Epithelial cell of esophagus (primary cell): ENCODE measurements around the gene SCN2A.

Experiments used
- DNase-seq: peaks from one replicate; pipeline ENCODE4 v3.0.0; 2010; ENCODE audit warnings: low read depth
- H3K4me3 ChIP-seq: 2 replicates; pipeline ENCODE4 v1.5.1; 2011; ENCODE audit warnings: mild to moderate bottlenecking, low read length, control low read depth
- CTCF ChIP-seq: IDR thresholded peaks from 2 replicates; pipeline ENCODE4 v1.5.1; 2011; ENCODE audit warnings: low read depth, mild to moderate bottlenecking, low read length, control low read depth, inconsistent platforms; ENCODE audit not compliant: insufficient read depth; ENCODE audit errors: missing control alignments

SCN2A gene

GRCh38 chr2:165434865-165435496 lies 195.8 kb downstream of the SCN2A start:
- no peak overlapping the region for H3K4me3 ChIP-seq
- no peak for DNase-seq
- TF ChIP-seq CTCF = no peak

- no peak for DNase-seq
- TF ChIP-seq CTCF = no peak
- H3K4me3 ChIP-seq = no peak overlapping the region
These were observed 196.4 kb downstream of the SCN2A start for GRCh38 chr2:165435611-165436010.

- no peak for TF ChIP-seq CTCF
- H3K4me3 ChIP-seq = no peak overlapping the region
- DNase-seq = no peak
These were observed 197.3 kb downstream of the SCN2A start for GRCh38 chr2:165436559-165436958.

- TF ChIP-seq CTCF = no peak
- DNase-seq = no peak
- no peak overlapping the region for H3K4me3 ChIP-seq
These were observed 201.2 kb downstream of the SCN2A start for GRCh38 chr2:165440367-165440766.
